Dedifferentiated amniotic fluid mesenchymal stem cell (primary cell): ENCODE measurements around the gene FBXO28.

ENCODE experiments used
- DNase-seq: peaks from one replicate; pipeline ENCODE4 v3.0.0-alpha.2; 2016; ENCODE audit errors: extremely low spot score

The FBXO28 gene

DNA sequence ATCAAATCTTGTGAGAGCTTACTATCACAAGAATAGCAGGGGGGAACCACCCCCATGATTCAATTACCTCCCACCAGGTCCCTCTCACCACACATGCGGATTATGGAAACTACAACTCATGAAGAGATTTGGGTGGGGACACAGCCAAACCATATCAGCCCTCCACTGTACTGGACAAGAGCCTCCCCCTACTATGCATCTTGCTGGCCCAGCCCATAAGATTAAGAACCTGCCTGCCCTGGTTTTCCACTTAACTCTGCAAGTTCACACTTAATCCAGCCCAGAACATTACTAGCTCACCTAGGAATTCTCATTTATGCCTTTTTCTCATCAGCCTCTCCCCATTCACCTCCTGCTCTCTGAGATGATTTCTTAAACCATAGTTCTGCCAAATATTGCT lies 18.0 kb upstream of the FBXO28 start:
- no peak for DNase-seq

- DNase-seq, result no peak
These were observed 17.1 kb upstream of the FBXO28 start for GRCh38 chr1:224096773-224097172.

- DNase-seq, result no peak
These were observed 15.9 kb upstream of the FBXO28 start for GRCh38 chr1:224098007-224098406.

DNA sequence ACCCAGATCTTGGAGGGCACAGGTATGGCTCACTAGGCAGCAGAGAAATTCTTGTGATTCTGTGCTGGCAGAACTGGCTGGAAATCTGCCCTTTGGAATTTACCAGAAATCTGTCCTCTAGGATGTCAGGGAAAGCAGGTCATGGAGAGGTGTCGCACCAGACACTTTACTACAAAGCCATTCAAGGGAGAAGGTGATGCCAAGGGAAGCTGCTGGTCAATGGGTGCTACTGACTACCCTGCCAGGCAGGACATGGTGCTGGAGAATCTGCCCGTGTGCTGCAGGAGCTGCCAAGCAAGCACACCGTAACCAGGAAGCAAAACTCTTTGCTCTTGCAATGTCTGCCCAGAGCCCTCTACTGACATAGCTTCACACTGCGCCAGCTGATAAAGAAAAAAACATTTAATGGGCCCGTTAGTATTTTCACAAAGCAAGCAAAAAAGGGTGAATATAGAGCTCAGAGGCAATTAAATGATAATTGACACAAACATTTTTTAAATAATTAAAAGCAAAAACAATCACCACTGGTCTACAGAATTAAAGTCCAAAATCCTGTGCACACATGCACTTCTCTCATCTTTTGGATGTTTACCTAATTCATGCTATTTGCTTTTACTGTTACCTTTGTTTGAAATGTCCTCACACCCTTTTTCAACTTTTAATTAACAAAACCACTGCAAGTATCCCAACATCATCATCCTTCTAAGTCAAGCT lies 7.2 kb upstream of the FBXO28 start:
- peak; percentile 28 for DNase-seq

DNA sequence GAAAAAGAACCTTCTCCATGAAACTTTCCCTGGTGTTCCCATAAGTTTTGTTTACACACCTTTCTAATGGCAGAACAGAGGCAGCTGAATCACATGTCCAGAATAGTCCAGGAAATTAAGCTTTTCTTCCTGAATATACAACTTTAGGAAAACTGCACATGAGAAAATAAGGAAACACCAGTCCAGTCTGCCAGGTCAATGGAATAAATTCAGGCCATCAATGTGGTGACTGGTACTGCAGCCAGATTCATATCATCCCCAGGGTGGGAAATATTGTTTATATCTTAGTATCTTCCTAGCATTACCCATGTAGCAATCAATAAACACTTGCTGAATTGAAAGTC lies 6.7 kb upstream of the FBXO28 start:
- no peak for DNase-seq

GRCh38 chr1:224108991-224109390 lies 4.9 kb upstream of the FBXO28 start:
- DNase-seq, result no peak

- no peak for DNase-seq
These were observed 3.9 kb upstream of the FBXO28 start for GRCh38 chr1:224109981-224110380.

- no peak for DNase-seq
These were observed 906 bp upstream of the FBXO28 start for GRCh38 chr1:224113005-224113404.

DNA sequence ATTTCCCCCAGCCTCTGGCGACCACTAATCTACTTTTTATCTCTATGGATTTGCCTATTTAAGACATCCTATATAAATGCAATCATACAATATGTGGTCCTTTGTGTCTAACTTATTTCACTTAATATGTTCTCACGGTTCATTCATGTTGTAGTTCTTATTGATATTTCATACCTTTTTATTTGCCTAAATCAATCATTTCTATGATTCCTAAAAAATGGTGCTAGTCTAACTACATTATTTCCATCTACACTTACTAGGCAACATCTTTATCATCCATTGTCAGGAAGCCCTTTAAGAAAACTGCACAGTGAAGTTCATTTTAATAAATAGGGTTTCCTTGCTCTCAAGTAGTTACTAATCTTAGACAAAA lies 380 bp upstream of the FBXO28 start:
- DNase-seq, result no peak

GRCh38 chr1:224114787-224115175 lies 870 bp downstream of the FBXO28 start:
- no peak for DNase-seq

- DNase-seq, result peak; percentile 61
These were observed 2.2 kb downstream of the FBXO28 start for GRCh38 chr1:224116131-224116530.

GRCh38 chr1:224118688-224119087 lies 4.8 kb downstream of the FBXO28 start:
- DNase-seq, result no peak

DNA sequence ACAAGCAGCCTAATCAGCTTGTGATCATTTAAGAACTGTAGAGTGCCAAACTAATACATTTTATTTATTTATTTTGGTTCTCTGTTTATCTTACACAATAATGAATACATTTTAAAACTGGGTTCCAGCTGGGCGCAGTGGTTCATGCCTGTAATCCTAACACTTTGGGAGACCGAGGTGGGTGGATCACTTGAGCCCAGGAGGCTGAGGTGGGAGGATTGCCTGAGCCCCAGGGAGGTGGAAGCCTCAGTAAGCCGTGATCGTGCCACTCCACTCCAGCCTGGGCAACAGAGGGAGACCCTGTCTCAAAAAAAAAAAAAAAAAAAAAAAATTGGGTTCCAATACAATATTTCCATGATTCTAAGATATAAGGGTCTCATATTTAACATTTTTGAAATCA lies 9.2 kb downstream of the FBXO28 start:
- no peak for DNase-seq

- no peak for DNase-seq
These were observed 10.3 kb downstream of the FBXO28 start for GRCh38 chr1:224124220-224124619.

GRCh38 chr1:224127925-224128819 lies 14.3 kb downstream of the FBXO28 start:
- peak; percentile 46 for DNase-seq

- no peak for DNase-seq
These were observed 17.3 kb downstream of the FBXO28 start for GRCh38 chr1:224131253-224131652.

DNA sequence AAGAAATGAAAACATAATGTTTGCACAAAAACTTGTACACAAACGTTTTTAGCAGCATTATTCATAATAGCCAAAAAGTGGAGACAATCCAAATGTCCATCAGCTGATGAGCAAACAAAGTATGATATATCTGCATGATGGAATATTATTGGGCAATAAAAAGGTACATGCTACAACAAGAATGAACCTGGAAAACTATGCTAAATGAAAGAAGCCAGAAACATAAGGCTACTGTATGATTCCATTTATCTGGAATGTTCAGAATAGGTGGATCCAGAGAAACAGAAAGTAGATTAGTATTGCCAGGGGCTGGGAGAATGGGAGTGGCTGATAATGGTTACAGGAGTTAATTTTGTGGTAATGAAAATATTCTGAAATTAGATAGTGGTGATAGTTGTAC lies 19.0 kb downstream of the FBXO28 start:
- no peak for DNase-seq

DNA sequence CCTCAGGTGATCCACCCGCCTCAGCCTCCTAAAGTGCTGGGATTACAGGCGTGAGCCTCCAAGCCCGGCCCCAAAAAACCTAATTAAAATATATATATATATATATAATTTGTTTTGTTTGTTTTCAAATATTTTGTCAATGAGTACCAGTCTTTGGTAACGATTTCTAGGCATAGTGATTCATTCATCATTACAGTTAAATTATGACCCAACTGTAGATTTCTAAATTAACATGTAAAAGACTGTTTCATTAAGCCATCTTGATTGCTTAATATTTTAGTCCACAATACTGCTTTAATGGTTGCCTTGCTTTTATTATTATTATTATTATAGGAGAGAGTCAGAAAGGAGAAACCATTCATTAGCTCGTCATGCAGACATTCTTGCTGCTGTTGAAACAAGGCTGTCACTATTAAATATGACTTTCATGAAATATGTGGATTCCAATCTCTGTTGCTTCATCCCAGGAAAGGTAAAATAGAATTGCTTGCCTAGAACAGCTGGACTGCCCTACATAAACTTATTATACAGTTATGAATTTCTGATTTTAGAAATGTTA lies 19.9 kb downstream of the FBXO28 start:
- no peak for DNase-seq

GRCh38 chr1:224137518-224137917 lies 23.6 kb downstream of the FBXO28 start:
- DNase-seq, result no peak

- no peak for DNase-seq
These were observed 24.3 kb downstream of the FBXO28 start for GRCh38 chr1:224138198-224138597.

DNA sequence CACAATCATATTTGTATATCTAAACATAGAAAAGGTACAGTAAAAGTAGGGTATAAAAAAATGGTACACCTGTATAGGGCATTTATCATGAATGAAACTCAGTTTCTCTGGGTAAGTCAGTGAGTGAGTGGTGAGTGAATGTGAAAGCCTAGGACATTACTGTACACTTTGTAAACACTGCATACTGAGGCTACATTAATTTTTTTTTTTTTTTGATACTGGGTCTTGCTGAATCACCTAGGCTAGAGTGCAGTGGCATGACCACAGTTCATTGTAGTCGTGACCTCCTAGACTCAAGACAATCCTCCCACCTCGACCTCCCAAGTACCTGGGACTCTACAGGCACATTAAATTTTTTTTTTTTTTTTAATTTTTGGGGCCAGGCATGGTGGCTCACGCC lies 27.8 kb downstream of the FBXO28 start:
- DNase-seq, result no peak

GRCh38 chr1:224149709-224150108 lies 35.8 kb downstream of the FBXO28 start:
- DNase-seq, result no peak

- DNase-seq, result no peak
These were observed 37.2 kb downstream of the FBXO28 start for GRCh38 chr1:224151117-224151516.
